ENCODE measurements around the gene ARAP2.

ARAP2 gene

GRCh38 chr4:36218121-36218520, 26.2 kb downstream of the ARAP2 start:
- DNase-seq = no peak

GRCh38 chr4:36215627-36216026, 28.7 kb downstream of the ARAP2 start:
- DNase-seq = no peak

- no peak for DNase-seq
These were observed 29.4 kb downstream of the ARAP2 start for GRCh38 chr4:36214735-36215485.

- DNase-seq = no peak
These were observed 30.3 kb downstream of the ARAP2 start for GRCh38 chr4:36213977-36214376.

GRCh38 chr4:36211084-36211483, 33.2 kb downstream of the ARAP2 start:
- DNase-seq = no peak

- no peak for DNase-seq
These were observed 34.2 kb downstream of the ARAP2 start for GRCh38 chr4:36209941-36210649.

GRCh38 chr4:36208893-36209473, 35.3 kb downstream of the ARAP2 start:
- no peak for DNase-seq

DNA sequence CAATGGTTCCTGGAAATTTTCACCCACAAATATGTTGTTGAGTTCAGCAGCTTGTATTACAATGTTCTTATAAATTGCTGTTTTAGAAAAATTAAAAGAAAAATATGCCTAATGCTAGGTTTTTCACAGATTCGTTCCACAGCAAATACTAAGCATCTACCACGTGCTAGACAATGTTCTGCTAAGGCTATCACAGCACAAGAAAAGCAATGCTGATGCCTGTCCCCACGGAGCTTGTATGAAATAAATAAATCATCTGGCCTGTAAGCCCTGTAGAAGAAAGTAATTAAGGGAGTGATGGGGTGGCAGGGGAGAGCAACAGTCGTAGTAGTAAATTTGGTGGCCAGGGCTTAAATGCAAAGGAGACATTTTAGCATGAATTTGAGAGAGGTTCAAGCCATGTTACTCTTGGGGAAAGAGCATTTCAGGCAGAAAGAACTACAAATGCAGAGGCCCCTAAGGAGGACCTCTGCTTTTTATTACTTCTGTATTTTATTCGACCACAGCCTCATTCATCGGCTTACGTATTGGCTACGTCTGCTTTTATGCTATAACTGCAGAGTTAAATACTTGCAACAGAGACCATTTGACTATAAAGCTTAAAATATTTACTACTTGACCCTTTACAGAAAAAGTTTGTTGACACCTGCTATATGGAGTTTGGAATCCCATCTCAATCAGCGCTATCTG, 36.3 kb downstream of the ARAP2 start:
- DNase-seq = peak; percentile 31

DNA sequence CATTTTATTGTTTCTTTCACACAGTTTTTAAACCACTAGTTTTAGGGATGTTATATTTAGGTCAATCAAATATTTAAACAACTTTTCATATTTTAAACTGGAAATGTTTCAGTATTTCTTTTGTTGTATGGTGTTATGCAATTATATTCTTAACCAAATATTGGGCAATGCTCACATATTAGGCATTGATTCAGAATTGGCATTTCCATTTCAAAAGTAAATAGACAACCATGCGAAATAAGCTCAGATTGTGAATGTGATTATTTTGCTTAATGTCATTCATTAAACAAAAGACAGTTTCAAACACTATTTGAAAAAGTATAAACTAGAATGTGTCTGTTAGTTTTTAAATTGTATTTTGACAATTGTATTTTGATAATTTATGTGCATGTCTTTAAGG, 36.9 kb downstream of the ARAP2 start:
- DNase-seq = no peak

GRCh38 chr4:36206603-36207311, 37.6 kb downstream of the ARAP2 start:
- no peak for DNase-seq

DNA sequence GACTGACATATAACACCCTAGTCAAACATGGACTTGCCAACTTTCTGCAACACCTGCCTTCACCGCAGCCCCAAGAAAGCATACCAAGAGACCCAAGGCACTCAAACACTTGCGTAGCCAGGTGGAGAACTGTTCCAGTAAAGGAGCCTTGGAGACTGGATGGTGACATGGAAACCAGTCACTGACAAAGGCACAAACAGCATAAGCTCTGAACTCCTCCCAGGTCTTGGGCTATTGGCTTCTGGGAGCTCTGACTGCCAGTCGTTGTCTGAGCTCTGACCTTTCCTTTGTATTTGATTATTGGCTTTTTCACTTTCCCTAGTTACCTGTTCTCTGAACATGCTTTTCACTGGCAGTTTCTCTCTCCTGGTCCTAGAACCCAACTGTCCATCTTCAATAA, 38.3 kb downstream of the ARAP2 start:
- no peak for DNase-seq

GRCh38 chr4:36198861-36199260, 45.5 kb downstream of the ARAP2 start:
- no peak for DNase-seq

DNA sequence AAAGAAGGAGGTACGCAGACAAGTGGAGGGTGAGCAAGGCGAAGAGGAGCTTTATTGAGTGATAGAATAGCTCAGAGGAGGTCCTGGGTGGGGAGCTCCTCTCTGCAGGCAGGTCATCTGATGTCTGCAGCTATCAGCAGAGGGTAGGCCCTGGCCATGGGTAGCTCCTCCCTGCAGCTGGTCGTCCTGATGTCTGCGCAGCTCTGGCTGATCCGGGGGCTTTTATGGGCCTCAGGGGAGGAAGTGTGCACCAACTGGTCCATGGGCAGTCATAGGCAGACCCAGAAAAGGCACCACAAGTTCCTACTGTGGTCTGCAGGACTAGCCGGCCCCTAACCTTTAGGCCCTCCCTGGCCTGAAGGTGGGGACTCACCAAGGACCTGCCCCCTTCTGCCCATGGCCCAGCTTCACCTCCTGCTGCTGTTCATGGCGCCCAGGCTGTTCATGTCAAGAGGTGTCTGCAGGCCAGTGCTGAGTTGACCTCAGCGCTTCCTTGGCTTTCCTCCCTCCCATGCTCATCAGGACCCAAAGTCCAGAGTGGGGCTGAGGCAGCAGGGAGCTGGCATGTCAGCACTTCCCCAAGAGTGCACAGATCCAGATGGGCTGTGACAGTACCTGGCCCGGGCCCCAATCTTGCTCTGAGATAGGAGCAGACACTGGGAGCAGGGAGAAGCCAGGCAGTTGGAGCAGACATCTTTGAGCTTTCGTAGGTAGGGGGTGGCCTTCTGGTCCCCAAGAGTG, 46.1 kb downstream of the ARAP2 start:
- no peak for DNase-seq

GRCh38 chr4:36197501-36197900, 46.8 kb downstream of the ARAP2 start:
- no peak for DNase-seq

GRCh38 chr4:36196145-36196913, 48.0 kb downstream of the ARAP2 start:
- DNase-seq = no peak

DNA sequence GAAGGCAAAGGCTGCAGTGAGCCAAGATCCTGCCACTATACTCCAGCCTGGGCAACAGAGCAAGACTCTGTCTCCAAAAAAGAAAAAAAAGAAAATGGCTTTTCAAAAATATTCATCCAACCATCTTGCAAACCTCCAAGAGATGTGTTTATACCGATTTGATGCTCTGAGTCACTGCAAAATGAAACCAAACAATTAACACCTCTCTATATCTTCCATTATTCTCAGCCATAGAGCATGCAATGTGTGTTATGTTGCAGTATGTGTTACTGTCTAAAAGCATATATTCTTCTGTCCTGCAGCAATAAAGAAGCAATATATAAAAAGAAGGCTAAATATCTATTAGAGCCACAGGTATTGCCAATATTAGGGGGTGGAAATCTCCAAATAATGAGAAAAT, 51.4 kb downstream of the ARAP2 start:
- DNase-seq = no peak

DNA sequence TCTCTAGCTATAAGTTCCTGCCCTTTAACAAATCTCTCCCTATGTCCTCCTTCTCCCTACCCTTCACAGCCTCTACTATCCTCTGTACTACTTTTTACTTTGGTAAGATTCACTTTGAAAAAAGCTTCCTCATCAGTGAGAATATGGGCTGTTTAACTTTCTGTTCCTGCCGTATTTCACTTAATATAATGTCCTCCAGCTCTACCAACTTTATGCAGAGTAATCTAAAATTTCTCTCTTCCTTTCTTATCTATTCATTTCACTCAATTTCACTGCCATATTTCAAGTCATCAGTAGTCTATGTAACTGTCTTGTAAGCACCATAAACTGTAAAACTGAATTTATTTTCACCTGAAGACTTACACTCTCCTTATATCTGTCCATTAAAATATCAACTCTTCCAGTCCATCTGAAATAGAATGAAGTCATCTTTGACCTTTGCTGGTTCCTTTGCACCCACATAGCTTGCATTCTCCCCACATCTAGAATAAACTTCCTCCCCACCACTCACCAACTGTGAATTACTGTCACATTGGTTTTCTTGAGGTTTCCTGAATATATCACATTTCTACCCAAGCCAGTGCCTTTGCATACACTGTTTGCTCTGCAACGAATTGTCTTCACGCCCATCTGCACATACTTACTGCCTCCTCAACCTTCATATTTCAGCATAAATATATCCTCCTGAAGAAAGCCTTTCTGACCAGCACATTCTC, 54.6 kb downstream of the ARAP2 start:
- peak; percentile 40 for DNase-seq

DNA sequence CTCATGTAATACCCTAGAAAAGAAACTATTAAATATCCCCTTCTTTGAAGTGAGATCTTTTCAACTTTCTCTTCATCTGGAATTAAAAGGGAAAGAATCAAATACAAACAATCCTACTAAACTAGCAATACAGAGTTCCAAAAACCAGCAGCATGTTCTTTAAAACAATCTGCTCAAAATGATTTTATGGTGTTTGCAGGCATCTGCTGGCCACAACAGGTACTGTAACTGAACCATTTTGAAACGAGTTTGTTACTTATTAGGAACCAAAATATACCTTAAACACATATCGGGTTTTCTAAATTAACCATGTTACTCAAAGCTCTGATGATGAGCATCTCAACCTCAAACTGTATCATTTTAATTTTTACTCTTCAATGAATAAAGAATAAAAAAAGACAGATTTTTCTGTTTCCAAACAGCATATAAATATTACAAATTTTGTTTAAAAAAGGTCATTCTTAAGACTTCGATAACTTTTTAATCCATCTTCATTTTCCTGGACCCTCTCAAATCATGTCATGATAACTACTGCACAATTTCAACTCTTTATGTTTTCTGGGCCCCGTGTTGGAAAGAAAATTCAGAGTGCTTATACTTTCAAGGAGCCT, 56.5 kb downstream of the ARAP2 start:
- DNase-seq = peak; percentile 69

- DNase-seq = no peak
These were observed 60.5 kb downstream of the ARAP2 start for GRCh38 chr4:36183665-36184393.

DNA sequence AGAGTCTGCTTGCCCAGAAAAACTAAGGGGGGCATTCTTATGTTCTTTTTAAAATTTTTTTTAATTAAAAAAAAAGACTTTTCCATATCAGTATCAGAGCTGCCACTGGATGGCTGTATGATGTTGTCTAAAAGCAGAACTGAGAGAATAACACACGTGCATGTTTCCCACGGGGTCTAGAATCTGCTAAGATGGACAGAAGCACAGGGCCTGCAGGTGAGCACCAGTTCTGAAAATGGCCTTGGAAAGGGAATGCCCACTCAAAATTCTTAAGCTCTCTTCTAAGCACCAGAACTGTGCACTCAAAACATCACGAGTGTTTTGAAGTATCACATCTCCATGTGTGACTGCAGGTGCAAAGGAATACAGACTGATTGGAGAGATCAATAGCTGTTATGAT, 61.1 kb downstream of the ARAP2 start:
- DNase-seq = peak; percentile 11

Data from hematopoietic multipotent progenitor cell treated with erythropoietin and hydrocortisone succinate and interleukin-3 and kit ligand, for 4 days (in vitro differentiated cells).